CD4-positive, alpha-beta T cell treated with Interleukin-15 for 4 hours (primary cell): Measurements from ENCODE around the gene SLC17A5.
"Not testable (repeated sequence)": the region's sequence is repeated elsewhere in the genome, so short reads cannot be mapped to it uniquely, and the experiment has no call there.

Source experiments
- DNase-seq: peaks from one replicate; pipeline ENCODE4 v3.0.0-alpha.2; 2020; ENCODE audit warnings: low spot score

SLC17A5 gene

DNA sequence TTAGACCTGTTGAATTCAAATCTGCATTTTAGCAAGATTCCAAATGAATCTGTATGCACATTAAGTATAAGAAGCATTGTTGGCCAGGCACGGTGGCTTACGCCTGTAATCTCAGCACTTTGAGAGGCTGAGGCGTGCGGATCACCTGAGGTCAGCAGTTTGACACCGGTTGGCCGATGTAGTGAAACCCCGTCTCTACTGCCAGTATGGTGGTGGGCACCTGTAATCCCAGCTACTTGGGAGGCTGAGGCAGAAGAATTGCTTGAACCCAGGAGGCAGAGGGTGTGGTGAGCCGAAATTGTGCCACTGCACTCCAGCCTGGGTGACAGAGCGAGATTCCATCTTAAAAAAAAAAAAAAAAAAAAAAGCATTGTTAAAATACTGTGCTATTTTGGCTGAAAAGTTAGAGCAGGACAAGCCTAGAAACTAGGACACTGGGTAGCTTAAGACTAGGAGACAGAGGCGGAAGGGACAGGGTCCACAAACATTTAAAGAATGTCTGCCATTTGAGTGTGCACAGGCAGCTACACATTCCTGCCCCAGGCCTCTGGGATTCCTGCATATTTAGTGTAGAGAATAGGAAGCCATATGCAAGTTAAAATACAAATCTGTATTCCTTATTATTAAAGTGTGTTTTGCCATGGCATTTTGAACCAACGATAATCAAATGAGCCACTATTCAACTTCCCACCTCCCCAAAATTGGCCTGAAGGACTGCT lies 87.9 kb downstream of the SLC17A5 start:
- DNase-seq = no peak

DNA sequence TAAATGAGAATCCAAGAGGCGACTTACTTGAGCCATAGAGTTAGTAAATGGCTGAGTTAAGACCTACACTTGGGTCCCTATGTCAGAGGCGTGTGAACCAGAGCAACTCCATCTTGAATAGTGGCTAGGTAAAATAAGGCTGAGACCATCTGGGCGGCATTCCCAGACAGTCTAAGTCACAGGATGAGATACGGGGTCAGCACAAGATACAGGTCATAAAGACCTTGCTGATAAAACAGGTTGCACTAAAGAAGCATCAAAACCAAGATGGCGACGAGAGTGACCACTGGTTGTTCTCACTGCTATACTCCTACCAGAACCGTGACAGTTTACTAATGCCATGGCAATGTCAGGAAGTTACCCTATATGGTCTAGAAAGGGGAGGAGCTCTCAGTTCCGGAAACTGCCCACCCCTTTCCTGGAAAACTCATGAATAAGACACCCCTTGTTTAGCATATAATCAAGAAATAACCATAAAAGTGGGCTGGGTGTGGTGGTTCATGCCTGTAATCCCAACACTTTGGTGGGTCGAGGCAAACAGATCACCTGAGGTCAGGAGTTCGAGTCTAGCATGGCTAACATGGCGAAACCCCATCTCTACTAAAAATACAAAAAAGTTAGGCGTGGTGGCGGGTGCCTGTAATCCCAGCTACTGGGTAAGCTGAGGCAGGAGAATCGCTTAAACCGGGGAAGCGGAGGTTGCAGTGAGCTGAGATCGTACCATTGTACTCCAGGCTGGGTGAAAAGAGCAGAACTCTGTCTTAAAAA lies 89.0 kb downstream of the SLC17A5 start:
- no peak for DNase-seq

DNA sequence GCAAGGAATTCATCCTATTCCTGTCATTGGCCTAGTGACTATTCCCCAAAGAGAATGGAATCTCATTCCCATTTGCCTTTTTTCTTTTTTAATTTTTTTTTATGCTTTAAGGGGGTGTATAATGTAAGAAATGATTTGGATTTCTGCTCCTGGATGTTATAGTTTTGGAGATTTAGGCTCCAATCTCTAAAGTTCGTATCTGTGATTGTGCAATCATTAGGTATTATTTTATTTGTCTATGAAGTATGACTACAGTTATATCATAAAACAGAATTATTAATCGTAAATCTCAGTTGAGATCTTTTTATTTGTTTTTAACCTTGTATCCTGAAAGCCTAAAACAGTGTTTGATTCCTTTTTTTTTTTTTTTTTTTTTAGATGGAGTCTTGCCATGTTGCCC lies 91.2 kb downstream of the SLC17A5 start:
- DNase-seq = no peak

DNA sequence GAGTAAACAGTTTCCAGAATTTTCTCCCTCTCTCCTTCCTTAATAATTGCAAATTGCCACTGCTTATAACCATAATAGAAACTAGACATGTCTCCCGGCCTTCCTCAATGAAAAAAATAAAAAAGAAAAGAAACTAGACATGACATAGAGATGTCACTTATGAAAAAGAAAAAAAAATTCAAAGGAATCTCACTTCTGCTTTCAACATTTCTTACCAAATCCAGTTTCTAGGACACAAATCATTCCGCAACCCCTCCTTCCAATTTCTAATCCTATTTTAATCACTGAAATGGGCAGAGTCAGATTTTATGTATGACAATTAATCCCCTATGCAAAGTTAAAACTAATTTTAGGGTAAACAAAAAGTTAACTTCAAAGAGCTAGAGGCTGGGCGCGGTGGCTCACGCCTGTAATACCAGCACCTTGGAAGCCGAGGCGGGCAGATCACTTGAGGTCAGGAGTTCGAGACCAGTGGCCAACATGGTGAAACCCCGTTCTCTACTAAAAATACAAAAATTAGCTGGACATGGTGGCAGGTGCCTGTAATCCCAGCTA lies 92.9 kb downstream of the SLC17A5 start:
- no peak for DNase-seq

DNA sequence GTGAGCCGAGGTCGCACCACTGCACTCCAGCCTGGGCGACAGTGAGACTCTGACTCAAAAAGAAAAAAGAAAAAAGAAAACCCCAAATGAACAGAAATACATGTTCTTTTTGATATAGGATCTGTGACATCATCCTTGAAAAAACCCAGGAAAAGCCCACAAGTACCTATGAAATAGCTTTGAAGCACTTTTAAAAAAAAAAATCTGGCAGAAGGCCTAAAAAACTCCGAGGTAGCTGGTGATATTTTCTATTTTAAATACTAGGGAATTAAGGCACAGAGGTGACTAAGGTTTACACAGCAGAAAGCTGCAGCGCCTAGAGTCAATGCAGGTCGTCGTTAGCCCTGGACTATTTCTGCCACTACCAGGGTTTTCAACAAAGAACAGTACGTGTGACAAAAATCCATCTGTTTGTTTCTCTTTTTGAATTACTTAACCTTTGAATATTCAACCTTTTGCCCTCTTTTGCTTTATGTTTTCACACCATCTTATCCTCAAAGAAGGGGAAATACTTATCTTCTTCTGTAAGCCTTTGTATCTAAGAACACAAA lies 93.5 kb downstream of the SLC17A5 start:
- DNase-seq = no peak

DNA sequence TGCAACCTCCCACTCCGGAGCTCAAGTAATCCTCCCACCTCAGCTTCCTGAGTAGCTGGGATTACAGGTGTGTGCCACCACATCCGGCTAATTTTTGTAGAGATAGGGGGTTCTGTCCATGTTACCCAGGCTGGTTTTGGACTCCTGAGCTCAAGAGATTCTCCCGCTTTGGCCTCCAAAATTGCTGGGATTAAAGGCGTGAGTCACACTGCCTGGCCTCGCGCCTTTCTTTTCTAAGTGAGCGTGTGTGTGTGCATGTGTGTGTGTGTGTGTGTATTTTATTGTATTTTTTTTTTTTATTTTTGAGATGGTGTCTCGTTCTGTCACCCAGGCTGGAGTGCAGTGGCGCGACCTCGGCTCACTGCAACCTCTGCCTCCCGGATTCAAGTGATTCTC lies 94.4 kb downstream of the SLC17A5 start:
- DNase-seq = not testable (repeated sequence)

DNA sequence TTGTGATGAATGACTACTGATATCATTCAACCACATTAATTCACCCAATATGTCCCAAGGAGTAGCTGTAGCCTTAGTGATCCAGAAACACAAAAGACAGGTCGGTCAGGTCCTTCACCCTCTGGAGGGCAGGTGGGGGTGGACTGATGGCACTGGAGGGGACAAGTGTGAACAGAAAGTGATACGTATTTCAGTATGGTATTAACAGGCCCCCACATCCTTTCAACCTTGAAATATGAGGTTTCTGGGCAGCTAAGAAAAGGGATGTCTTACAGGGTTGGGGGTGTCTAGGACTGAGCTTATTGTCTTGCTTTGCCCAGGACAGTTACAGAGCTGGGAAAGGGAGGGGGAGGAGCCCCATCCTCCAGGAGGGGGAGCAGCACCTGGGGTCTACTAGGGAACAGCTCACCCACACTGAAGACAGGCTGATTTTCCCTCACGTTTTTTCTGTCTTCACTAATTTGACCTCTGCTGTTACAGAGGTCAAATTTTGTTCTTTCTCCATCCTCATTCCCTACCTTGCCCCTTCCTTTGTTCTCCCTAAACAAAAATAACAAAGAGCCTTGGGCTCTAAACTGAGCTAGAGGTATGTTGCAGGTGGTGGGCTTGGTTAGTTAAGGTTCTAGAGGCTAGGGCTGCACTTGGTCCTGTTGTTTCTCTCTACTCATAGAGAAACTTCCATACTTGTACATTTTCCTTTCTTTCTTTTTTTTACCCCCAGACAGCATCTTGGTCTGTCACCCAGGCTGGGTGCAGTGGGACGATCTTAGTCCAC lies 95.0 kb downstream of the SLC17A5 start:
- DNase-seq = no peak

DNA sequence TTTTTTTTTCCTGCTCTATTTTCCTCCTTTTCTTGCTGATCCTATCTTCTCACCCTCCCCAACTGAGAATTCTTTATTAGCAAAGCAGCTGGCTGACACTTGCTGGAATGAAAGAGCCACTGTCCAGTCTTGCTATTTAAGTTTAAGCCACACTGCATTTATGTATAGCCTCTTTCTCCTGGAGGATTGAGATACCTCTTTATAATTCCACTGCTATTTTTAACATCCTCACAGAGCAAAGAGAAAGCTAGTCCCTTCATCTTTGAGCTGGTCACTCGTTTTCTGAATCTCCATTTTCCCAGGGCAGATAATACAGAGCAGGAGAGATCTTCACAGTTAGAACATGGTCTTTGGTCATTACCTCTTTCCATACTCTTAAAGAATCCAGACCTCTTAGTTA lies 97.0 kb downstream of the SLC17A5 start:
- DNase-seq = no peak

DNA sequence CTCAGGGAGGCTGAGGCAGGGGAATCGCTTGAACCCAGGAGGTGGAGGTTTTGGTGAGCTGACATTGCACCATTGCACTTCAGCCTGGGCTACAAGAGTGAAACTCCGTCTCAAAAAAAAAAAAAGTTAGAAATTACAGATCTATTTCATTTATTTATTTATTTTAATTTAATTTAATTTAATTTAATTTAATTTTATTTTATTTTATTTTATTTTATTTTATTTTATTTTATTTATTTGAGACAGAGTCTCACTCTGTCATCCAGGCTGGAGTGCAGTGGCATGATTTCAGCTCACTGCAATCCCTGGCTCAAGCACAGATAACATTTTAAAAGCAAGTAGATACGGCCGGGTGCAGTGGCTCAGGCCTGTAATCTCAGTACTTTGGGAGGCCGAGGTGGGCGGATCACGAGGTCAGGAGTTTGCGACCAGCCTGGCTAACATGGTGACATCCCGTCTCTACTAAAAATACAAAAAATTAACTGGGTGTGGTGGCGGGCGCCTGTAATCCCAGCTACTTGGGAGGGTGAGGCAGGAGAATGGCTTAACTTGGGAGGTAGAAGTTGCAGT lies 98.3 kb downstream of the SLC17A5 start:
- DNase-seq = not testable (repeated sequence)

DNA sequence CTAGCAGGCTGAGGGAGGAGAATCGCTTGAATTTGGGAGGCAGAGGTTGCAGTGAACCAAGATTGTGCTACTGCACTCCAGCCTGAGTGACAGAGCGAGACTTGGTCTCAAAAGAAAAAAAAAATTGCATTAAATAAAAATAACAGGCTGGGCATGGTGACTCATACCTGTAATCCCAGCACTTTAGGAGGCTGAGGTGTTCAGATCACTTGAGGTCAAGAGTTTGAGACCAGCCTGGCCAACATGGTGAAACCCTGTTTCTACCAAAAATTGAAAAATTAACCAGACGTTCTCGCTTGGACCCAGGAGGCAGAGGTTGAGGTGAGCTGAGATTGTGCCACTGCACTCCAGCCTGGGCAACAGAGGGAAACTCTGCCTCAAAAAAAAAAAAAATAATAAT lies 102.7 kb downstream of the SLC17A5 start:
- DNase-seq = not testable (repeated sequence)

DNA sequence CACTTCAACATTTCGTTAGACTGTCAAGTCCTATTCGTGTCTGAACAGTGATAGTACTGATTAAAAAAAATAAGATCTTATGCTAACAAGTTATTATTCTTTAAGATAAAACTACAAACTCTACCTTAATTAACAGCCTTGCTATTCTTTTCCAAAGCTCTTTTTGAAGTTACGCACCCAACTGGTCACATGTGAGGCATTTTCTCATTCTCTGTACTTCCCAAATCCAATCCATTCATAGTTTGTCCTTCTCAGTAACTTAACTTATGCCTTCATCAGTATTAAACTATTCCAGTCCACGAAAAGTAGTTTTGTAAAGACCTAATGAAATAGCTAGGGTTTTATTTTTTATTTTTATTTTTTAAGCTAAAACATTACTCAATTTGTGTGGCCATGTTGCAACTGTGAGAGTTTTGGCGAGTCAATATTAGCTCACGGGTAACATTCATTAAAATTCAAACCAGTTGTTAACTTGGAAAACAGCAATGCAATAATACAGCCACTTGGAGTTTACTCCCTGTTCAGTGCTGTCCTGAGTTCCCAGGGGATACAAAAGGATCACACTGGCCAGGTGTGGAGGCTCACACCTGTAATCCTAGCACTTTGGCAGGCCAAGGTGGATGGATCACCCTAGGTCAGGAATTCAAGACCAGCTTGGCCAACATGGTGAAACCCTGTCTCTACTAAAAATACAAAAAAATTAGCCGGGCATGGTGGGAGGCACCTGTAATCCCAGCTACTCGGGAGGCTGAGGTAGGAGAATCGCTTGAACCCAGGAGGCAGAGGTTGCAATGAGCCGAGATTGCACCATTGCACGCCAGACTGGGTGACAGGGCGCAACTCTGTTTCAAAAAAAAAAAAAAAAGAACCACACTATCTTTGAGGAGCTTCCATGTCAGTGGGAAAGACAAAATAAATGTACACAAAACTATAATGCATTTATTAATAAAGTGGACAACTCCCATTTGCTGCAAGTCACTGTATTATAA lies 105.0 kb downstream of the SLC17A5 start:
- no peak for DNase-seq

DNA sequence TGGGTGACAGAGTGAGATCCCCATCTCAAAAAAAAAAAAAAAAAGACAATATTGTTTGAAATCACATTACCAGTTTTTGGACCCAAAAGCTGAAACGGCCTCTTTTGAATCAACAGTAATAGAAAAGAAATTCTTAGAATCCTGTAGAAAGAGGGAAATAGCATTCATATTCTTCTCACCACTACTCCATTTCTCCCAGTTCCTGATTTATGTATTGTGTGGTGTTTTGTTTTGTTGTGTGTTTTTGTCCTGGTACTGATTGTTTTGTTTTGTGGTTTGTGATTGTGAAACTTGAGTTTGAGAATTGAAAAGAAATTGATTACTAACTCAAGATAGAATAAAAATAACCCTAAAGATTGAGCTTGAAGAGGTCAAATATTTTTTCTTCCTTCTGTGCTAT lies 106.8 kb downstream of the SLC17A5 start:
- no peak for DNase-seq
